Effector memory CD8-positive, alpha-beta T cell (primary cell): ENCODE data around the gene NF2.

Source experiments
- ATAC-seq: fragments of 150-1000 bp; cut with Tn5 transposase; replicated peaks from 2 replicates; pipeline ENCODE4 v1.10.0; 2021; ENCODE audit warnings: mild to moderate bottlenecking, moderate library complexity
- DNase-seq, 3 experiments: peaks; one replicate each; pipeline ENCODE4 v3.0.0; 2021
- H3K27ac Mint-ChIP-seq, 2 donors: one replicate each; pipeline ENCODE4 v1.8.0; 2022; ENCODE audit warnings: mild to moderate bottlenecking in 2 of 2, mixed read lengths in 2 of 2, moderate library complexity in 2 of 2
- H3K27me3 Mint-ChIP-seq, 2 donors: one replicate each; pipeline ENCODE4 v1.8.0; 2022; ENCODE audit warnings: mixed read lengths in 2 of 2
- H3K36me3 Mint-ChIP-seq: one replicate; pipeline ENCODE4 v1.8.0; 2022; ENCODE audit warnings: mild to moderate bottlenecking, moderate library complexity, mixed read lengths; ENCODE audit not compliant: insufficient read depth
- H3K4me1 Mint-ChIP-seq, 2 donors: one replicate each; pipeline ENCODE4 v1.8.0; 2022; ENCODE audit warnings: low read depth in 2 of 2, mixed read lengths in 2 of 2
- H3K4me3 Mint-ChIP-seq, 2 donors: one replicate each; pipeline ENCODE4 v1.8.0; 2022; ENCODE audit warnings: mild to moderate bottlenecking in 2 of 2, mixed read lengths in 2 of 2, moderate library complexity in 2 of 2
- H3K9me3 Mint-ChIP-seq, 2 donors: one replicate each; pipeline ENCODE4 v1.8.0; 2022; ENCODE audit warnings: mixed read lengths in 2 of 2

NF2 gene

DNA sequence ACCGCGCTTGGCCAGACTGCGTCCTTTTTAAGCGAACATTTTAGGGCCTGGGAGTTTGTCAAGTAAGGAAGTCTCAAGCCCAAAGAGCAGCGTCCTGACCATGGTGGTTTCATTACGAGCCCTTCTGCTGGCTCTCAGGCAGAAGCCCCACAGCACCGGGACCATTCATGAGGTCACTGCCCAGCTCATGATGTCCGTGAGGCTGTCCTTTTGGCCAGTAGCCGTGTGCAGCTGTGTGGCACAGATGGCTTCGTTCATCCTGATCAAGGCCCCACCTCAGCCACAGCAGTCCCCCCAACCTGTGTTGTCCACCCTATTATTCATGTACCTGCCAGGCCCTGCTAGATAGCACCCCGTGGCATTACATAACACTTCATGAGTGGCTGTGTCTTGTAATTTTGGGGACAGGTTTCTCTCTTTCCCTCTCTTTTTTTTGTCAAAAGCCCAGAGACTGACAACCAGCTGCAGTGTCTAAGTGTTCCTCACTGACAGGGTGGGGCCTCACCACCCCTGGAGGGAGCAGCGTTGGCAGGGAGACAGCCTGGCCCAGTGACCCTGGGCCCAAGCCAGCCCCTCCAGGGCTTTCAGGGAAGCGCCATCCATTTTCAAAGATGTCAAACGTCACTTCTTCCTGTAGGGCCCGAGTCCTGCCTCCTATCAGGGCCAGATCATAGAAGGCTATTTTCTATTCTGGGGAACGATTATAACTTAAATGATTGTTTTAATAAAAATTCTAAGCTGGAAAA, 94.6 kb downstream of the NF2 start:
- H3K4me1 Mint-ChIP-seq, result no peaks in the 10 kb centered on the region
- H3K27ac Mint-ChIP-seq, result no peak overlapping the region
- no peaks in the 10 kb centered on the region for H3K9me3 Mint-ChIP-seq
- DNase-seq (no peak), ATAC-seq (no peak)
- no peak overlapping the region for H3K4me3 Mint-ChIP-seq
- H3K27me3 Mint-ChIP-seq, result peaks cover 0 to 12% of the 10 kb centered on the region in 2 donors
- H3K36me3 Mint-ChIP-seq, result peaks cover 19% of the 10 kb centered on the region

- H3K4me1 Mint-ChIP-seq, result no peaks in the 10 kb centered on the region
- H3K36me3 Mint-ChIP-seq, result peaks cover 19% of the 10 kb centered on the region
- no peak for ATAC-seq
- no peak overlapping the region for H3K4me3 Mint-ChIP-seq
- peaks cover 0 to 20% of the 10 kb centered on the region in 2 donors for H3K27me3 Mint-ChIP-seq
- DNase-seq, result no peak
- H3K27ac Mint-ChIP-seq, result no peak overlapping the region
- H3K9me3 Mint-ChIP-seq, result no peaks in the 10 kb centered on the region
Measured at GRCh38 chr22:29700206-29700899, 96.9 kb downstream of the NF2 start.

DNA sequence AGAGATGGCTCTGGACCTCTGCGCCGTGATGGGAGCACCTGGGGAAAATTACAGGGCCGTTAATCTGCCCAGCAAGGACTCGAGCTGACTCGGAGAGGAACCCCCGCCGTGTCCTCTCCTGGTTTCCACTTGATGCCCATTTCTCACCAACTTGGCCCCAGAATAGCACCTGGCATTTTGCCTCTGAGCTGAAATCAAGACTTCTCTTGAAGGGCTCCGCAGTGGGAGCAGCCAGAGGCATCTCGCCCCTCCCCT, 97.4 kb downstream of the NF2 start:
- DNase-seq (no peak), ATAC-seq (no peak)
- Mint-ChIP-seq H3K36me3 (peaks cover 19% of the 10 kb centered on the region), H3K4me1 (no peaks in the 10 kb centered on the region), H3K27me3 (peaks cover 0 to 20% of the 10 kb centered on the region in 2 donors), H3K27ac (no peak overlapping the region), H3K9me3 (no peaks in the 10 kb centered on the region), H3K4me3 (no peak overlapping the region)

GRCh38 chr22:29701155-29701999, 97.9 kb downstream of the NF2 start:
- DNase-seq (no peak), ATAC-seq (no peak)
- Mint-ChIP-seq H3K27me3 (peaks cover 0 to 20% of the 10 kb centered on the region in 2 donors), H3K4me3 (no peak overlapping the region), H3K9me3 (no peaks in the 10 kb centered on the region), H3K27ac (no peak overlapping the region), H3K36me3 (peaks cover 13% of the 10 kb centered on the region), H3K4me1 (no peaks in the 10 kb centered on the region)

- no peak for DNase-seq
- no peak overlapping the region for H3K27ac Mint-ChIP-seq
- no peaks in the 10 kb centered on the region for H3K9me3 Mint-ChIP-seq
Measured at GRCh38 chr22:29702000-29702930, 98.8 kb downstream of the NF2 start.

DNA sequence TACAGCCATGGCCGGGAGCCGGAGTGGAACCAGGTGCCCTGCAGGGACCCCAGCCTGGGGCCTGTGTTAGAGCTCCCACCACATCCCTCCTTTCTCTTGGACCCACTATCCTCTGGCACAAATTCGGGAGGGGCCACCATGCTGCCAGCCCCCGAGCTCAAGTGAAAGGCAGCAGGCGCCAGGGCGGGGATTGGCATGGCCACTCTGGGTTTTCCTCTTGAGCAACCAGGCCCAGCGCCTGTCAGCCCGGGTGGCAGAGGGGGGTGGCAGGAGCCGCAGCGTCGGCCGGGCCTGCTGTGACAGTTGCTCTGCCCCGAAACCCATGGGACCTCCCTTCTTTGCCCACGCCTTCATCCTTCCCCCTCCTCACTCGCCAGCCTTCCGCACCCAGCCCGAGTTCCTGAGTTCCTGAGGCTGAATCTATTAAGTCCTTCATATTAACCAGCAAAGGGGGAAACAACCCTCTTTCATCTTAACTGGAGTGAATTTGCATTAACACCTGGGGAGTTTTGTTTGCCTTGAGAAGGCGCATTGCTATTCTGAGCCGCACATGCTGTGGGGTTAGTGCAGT, 99.6 kb downstream of the NF2 start:
- no peak for ATAC-seq
- peaks cover 4% of the 10 kb centered on the region for H3K36me3 Mint-ChIP-seq
- H3K4me3 Mint-ChIP-seq, result no peak overlapping the region
- H3K9me3 Mint-ChIP-seq, result no peaks in the 10 kb centered on the region
- H3K27ac Mint-ChIP-seq, result no peak overlapping the region
- DNase-seq, result no peak
- H3K4me1 Mint-ChIP-seq, result no peaks in the 10 kb centered on the region
- peaks cover 0 to 31% of the 10 kb centered on the region in 2 donors for H3K27me3 Mint-ChIP-seq

More at GRCh38 chr22:29702000-29702930, 98.8 kb downstream of the NF2 start:
- Mint-ChIP-seq H3K4me1 (no peaks in the 10 kb centered on the region), H3K36me3 (peaks cover 8% of the 10 kb centered on the region), H3K27me3 (peaks cover 0 to 27% of the 10 kb centered on the region in 2 donors), H3K4me3 (no peak overlapping the region)
- no peak for ATAC-seq

GRCh38 chr22:29703569-29704195, 100.2 kb downstream of the NF2 start:
- DNase-seq (no peak), ATAC-seq (no peak)
- no peaks in the 10 kb centered on the region for H3K9me3 Mint-ChIP-seq
- peaks cover 0 to 33% of the 10 kb centered on the region in 2 donors for H3K27me3 Mint-ChIP-seq
- H3K4me1 Mint-ChIP-seq, result no peaks in the 10 kb centered on the region
- no peaks in the 10 kb centered on the region for H3K36me3 Mint-ChIP-seq
- H3K4me3 Mint-ChIP-seq, result no peak overlapping the region
- H3K27ac Mint-ChIP-seq, result no peak overlapping the region

DNA sequence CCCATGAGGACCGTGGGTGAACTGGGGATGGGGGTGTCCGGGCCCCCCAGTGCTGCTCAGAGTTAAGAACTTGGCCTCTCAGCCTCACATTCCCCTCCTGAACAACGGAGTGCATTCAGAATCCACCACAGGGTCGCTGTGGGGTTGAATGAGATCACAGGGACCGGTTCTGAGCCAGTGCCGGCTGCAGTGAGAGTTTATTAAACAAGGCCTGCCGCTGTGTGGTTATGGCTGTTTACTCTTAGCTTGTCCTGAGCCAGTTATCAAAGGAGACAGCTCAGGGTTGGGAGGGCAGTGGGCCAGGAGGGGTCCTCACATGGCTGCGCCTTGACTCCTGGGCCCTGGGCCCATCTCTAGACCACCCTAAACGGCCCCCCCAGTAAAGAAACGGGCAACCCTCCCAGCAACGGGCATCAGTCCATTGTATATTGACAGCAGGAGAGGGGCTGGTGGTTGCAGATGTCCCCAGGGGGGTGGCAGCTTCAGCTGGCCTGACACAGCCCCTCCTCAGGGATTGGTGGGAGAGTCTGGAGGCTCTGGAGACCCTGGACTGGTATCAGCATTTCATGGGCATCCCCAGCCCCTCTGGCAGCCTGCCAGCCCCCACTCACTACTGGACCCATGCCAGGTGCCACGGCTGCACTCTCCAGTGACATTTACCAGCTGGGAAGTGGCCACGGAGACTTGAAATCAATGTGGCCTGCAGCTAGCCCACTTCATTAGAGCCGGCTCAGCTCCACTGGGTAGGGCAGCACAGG, 101.3 kb downstream of the NF2 start:
- Mint-ChIP-seq H3K4me1 (no peaks in the 10 kb centered on the region), H3K4me3 (no peak overlapping the region), H3K27ac (no peak overlapping the region), H3K27me3 (peaks cover 0 to 38% of the 10 kb centered on the region in 2 donors), H3K36me3 (no peaks in the 10 kb centered on the region), H3K9me3 (no peaks in the 10 kb centered on the region)
- DNase-seq (no peak), ATAC-seq (no peak)

GRCh38 chr22:29705651-29706050, 102.2 kb downstream of the NF2 start:
- no peak for ATAC-seq
- H3K4me3 Mint-ChIP-seq, result no peak overlapping the region
- no peak for DNase-seq
- no peaks in the 10 kb centered on the region for H3K36me3 Mint-ChIP-seq
- no peaks in the 10 kb centered on the region for H3K9me3 Mint-ChIP-seq
- peaks cover 0 to 47% of the 10 kb centered on the region in 2 donors for H3K27me3 Mint-ChIP-seq
- no peaks in the 10 kb centered on the region for H3K4me1 Mint-ChIP-seq
- no peak overlapping the region for H3K27ac Mint-ChIP-seq

DNA sequence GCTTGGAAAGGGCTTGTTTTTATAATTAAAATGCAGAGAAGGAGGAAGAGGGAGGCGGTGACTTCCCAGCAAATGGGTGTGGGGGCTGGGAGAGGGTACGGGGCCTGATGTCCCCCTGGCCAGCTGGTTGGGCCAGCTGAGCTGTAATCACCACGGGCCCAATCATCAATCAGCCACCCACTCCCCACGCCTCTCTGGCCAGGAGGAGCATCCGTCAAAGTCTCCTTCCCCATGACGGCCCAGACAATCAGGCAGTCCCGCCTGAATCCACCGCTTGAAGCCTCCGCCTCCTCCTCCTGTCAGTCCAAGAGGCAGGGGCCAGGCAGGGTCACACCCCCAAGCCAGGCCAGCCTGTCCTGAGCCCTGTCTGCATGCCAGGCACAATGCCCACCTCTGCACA, 103.1 kb downstream of the NF2 start:
- Mint-ChIP-seq H3K9me3 (no peaks in the 10 kb centered on the region), H3K4me3 (no peak overlapping the region), H3K36me3 (no peaks in the 10 kb centered on the region), H3K4me1 (no peaks in the 10 kb centered on the region), H3K27me3 (peaks cover 0 to 48% of the 10 kb centered on the region in 2 donors), H3K27ac (no peak overlapping the region)
- DNase-seq (no peak), ATAC-seq (no peak)

- ATAC-seq, result no peak
- H3K27me3 Mint-ChIP-seq, result peaks cover 3 to 43% of the 10 kb centered on the region in 2 donors
- no peak for DNase-seq
- H3K4me1 Mint-ChIP-seq, result no peaks in the 10 kb centered on the region
- H3K36me3 Mint-ChIP-seq, result no peaks in the 10 kb centered on the region
- no peaks in the 10 kb centered on the region for H3K9me3 Mint-ChIP-seq
- H3K27ac Mint-ChIP-seq, result peak overlapping the region in 1 of 2 donors; percentile 30
- no peak overlapping the region for H3K4me3 Mint-ChIP-seq
Measured at GRCh38 chr22:29707010-29707409, 103.6 kb downstream of the NF2 start.

DNA sequence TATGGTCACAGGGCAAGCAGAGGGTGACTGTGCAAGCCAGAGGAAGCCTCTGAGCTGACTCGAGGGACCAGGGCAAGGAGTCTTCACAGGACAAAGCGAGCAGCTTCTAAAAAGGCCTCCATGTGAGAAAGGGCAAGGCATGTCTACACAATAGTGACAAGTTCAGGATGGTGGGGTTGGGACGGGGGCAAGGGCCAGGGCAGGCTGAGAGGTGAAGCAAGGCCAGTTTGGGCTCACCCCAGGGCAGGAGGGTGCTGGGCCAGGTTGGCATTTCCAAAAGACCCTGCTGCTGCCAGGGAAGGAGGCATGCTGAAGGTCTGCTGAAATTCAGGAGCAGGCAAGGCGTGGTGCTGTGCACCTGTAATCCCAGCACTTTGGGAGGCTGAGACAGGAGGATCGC, 104.0 kb downstream of the NF2 start:
- H3K36me3 Mint-ChIP-seq, result no peaks in the 10 kb centered on the region
- H3K27ac Mint-ChIP-seq, result peak overlapping the region in 1 of 2 donors; percentile 30
- no peak for DNase-seq
- H3K4me1 Mint-ChIP-seq, result no peaks in the 10 kb centered on the region
- H3K9me3 Mint-ChIP-seq, result no peaks in the 10 kb centered on the region
- H3K4me3 Mint-ChIP-seq, result no peak overlapping the region
- no peak for ATAC-seq
- H3K27me3 Mint-ChIP-seq, result peaks cover 6 to 41% of the 10 kb centered on the region in 2 donors
